Upper lobe of left lung (tissue), 4 donors: ENCODE measurements around the gene POPDC2.

Source experiments
- EP300 ChIP-seq, 4 donors: sonication (generic); formaldehyde crosslinking; IDR thresholded peaks; one replicate each; pipeline ENCODE4 v1.5.1; 2017; ENCODE audit warnings: antibody characterized with exemption in 4 of 4, control low read depth in 2 of 4
- POLR2A ChIP-seq, 4 donors: fragments of 450-650 bp; IDR thresholded peaks; one replicate each; pipeline ENCODE4 v1.5.1; 2016 to 2017; ENCODE audit warnings: antibody characterized with exemption in 4 of 4, mild to moderate bottlenecking in 2 of 4
- POLR2AphosphoS5 ChIP-seq, 2 donors: sonication (generic); formaldehyde crosslinking; IDR thresholded peaks; one replicate each; pipeline ENCODE4 v1.5.1; 2017; ENCODE audit warnings: antibody characterized with exemption in 2 of 2
- TF ChIP-seq, protein P1 (sequence below), 6 experiments: fragments of 450-650 bp in 4 of 6; fragments of 200-600 bp in 2 of 6; sonication (generic) in 2 of 6; IDR thresholded peaks; one replicate each; pipeline ENCODE4 v1.5.1; 2016 to 2019; ENCODE audit warnings: antibody characterized with exemption in 6 of 6

DNA sequence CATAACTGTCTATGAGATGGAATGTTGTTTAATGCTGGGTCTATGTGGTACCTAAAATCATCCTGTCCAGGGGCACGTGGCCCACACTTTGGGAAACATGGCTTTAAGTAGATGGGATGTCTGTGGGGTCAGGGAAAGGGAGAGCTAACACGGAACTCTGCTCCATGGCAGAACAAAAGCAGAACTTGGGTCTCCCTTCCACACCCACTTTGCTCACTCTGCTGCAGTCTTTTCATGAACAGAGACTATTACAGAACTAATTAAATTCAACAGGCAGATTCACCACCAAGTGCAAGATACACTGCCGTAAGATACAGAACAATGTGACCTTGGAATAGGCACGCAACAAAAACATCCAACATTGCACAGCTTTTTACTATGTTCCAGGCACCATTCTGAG, 28.2 kb downstream of the POPDC2 start:
- TF ChIP-seq, protein P1, sequence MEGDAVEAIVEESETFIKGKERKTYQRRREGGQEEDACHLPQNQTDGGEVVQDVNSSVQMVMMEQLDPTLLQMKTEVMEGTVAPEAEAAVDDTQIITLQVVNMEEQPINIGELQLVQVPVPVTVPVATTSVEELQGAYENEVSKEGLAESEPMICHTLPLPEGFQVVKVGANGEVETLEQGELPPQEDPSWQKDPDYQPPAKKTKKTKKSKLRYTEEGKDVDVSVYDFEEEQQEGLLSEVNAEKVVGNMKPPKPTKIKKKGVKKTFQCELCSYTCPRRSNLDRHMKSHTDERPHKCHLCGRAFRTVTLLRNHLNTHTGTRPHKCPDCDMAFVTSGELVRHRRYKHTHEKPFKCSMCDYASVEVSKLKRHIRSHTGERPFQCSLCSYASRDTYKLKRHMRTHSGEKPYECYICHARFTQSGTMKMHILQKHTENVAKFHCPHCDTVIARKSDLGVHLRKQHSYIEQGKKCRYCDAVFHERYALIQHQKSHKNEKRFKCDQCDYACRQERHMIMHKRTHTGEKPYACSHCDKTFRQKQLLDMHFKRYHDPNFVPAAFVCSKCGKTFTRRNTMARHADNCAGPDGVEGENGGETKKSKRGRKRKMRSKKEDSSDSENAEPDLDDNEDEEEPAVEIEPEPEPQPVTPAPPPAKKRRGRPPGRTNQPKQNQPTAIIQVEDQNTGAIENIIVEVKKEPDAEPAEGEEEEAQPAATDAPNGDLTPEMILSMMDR (IDR thresholded peaks at IDR 0.05), result no peak
- TF ChIP-seq POLR2A (IDR thresholded peaks at IDR 0.05) (no peak), EP300 (IDR thresholded peaks at IDR 0.05) (no peak), POLR2AphosphoS5 (IDR thresholded peaks at IDR 0.05) (no peak)
